GM12865 (cell line): Measurements from ENCODE around the gene RBKS.

Source experiments
- DNase-seq: peaks from one replicate; pipeline ENCODE4 v3.0.0; 2010; ENCODE audit warnings: low read depth
- H3K4me3 ChIP-seq: 2 replicates; pipeline ENCODE4 v1.5.1; 2011; ENCODE audit warnings: mild to moderate bottlenecking, low read depth, low read length, control low read depth
- CTCF ChIP-seq: IDR thresholded peaks from 2 replicates; pipeline ENCODE4 v1.5.1; 2011; ENCODE audit warnings: low read length, control low read depth, low read depth, inconsistent platforms; ENCODE audit not compliant: insufficient read depth; ENCODE audit errors: missing control alignments

Gene RBKS

GRCh38 chr2:27741673-27742072 lies 148.5 kb downstream of the RBKS start:
- DNase-seq: no peak
- H3K4me3 ChIP-seq: no peak overlapping the region
- no peak for TF ChIP-seq CTCF

- H3K4me3 ChIP-seq: no peak overlapping the region
- DNase-seq: no peak
- no peak for TF ChIP-seq CTCF
Measured at GRCh38 chr2:27739058-27739373, 151.2 kb downstream of the RBKS start.

GRCh38 chr2:27738349-27739057 lies 151.7 kb downstream of the RBKS start:
- H3K4me3 ChIP-seq: no peak overlapping the region
- DNase-seq: no peak
- no peak for TF ChIP-seq CTCF

GRCh38 chr2:27737676-27738348 lies 152.4 kb downstream of the RBKS start:
- no peak overlapping the region for H3K4me3 ChIP-seq
- no peak for DNase-seq
- no peak for TF ChIP-seq CTCF

GRCh38 chr2:27736890-27737204 lies 153.3 kb downstream of the RBKS start:
- TF ChIP-seq CTCF: no peak
- no peak for DNase-seq
- no peak overlapping the region for H3K4me3 ChIP-seq

GRCh38 chr2:27736031-27736889 lies 153.9 kb downstream of the RBKS start:
- TF ChIP-seq CTCF: no peak
- no peak overlapping the region for H3K4me3 ChIP-seq
- no peak for DNase-seq
